Lower lobe of right lung (tissue), 2 donors: ENCODE results near the gene PNCK. TPM values are rescaled to one million over a fixed set of nuclear protein-coding genes. Genes with fewer than 3 reads are reported as not detected.

Experiments used
- ATAC-seq, 2 donors: fragments of 200-7000 bp; cut with Tn5 transposase; one replicate each; pipeline ENCODE4 v1.9.1; 2020 to 2022; ENCODE audit warnings: mild to moderate bottlenecking in 2 of 2, moderate library complexity in 2 of 2
- DNase-seq: peaks from one replicate; pipeline ENCODE4 v3.0.0-alpha.2; 2020
- H3K27ac ChIP-seq: fragments of 200-600 bp; one replicate; pipeline ENCODE4 v1.8.0; 2022
- H3K27me3 ChIP-seq: fragments of 200-600 bp; one replicate; pipeline ENCODE4 v1.8.0; 2022; ENCODE audit warnings: low read depth
- H3K36me3 ChIP-seq: fragments of 200-600 bp; one replicate; pipeline ENCODE4 v1.8.0; 2022; ENCODE audit warnings: mild to moderate bottlenecking
- H3K4me1 ChIP-seq: fragments of 200-600 bp; one replicate; pipeline ENCODE4 v1.8.0; 2022
- H3K4me3 ChIP-seq: fragments of 200-600 bp; one replicate; pipeline ENCODE4 v1.8.0; 2022; ENCODE audit warnings: mild to moderate bottlenecking
- H3K9me3 ChIP-seq: fragments of 200-600 bp; one replicate; pipeline ENCODE4 v1.8.0; 2022
- CTCF ChIP-seq: fragments of 200-600 bp; IDR thresholded peaks from one replicate; pipeline ENCODE4 v1.8.0; 2022; ENCODE audit warnings: antibody characterized with exemption, mild to moderate bottlenecking
- intact Hi-C: fragments of 100-400 bp; cut with DNase I; formaldehyde crosslinking; loops from one replicate; pipeline ENCODE4 v1.11.0; 2022
- total RNA-seq: library from RNA; stranded (reverse); fragmentation: NEBNext Ultra II Directional; extraction: Animal tissue kit (Norgen Biotek cat#: 25700); gene quantifications from one replicate; pipeline ENCODE4 v1.2.1, GENCODE V29; 2021
- donor health status: DM: no; HTN: yes; CAD: no; lungs with severe emphysema.

PNCK gene
- total RNA-seq, 1 donor from 2014 or later: not detected

GRCh38 chrX:153667281-153667955 lies 6.2 kb downstream of the PNCK start:
- no peak for DNase-seq
- no peak for TF ChIP-seq CTCF
- Histone ChIP-seq H3K9me3 (no peaks in the 10 kb centered on the region), H3K36me3 (no peaks in the 10 kb centered on the region), H3K27ac (no peak overlapping the region), H3K4me1 (no peaks in the 10 kb centered on the region), H3K4me3 (no peak overlapping the region), H3K27me3 (no peaks in the 10 kb centered on the region)
- ATAC-seq: no peak
- intact Hi-C loops: no loop called here

- Histone ChIP-seq H3K4me3 (no peak overlapping the region), H3K36me3 (no peaks in the 10 kb centered on the region), H3K27me3 (peaks cover 3% of the 10 kb centered on the region), H3K27ac (no peak overlapping the region), H3K4me1 (no peaks in the 10 kb centered on the region), H3K9me3 (no peaks in the 10 kb centered on the region)
- no peak for TF ChIP-seq CTCF
- intact Hi-C loops: no loop called here
- DNase-seq (no peak), ATAC-seq (no peak)
These were observed 7.8 kb downstream of the PNCK start for GRCh38 chrX:153665726-153666306.

GRCh38 chrX:153662266-153662665 lies 11.3 kb downstream of the PNCK start:
- Histone ChIP-seq H3K4me1 (no peaks in the 10 kb centered on the region), H3K36me3 (no peaks in the 10 kb centered on the region), H3K27me3 (peaks cover 3% of the 10 kb centered on the region), H3K4me3 (no peak overlapping the region), H3K27ac (no peak overlapping the region), H3K9me3 (no peaks in the 10 kb centered on the region)
- intact Hi-C loops: no loop called here
- peak; percentile 42 for TF ChIP-seq CTCF
- peak; percentile 65 for DNase-seq
- no peak for ATAC-seq

- Histone ChIP-seq H3K27ac (no peak overlapping the region), H3K36me3 (no peaks in the 10 kb centered on the region), H3K9me3 (no peaks in the 10 kb centered on the region), H3K4me3 (no peak overlapping the region), H3K27me3 (peaks cover 3% of the 10 kb centered on the region), H3K4me1 (no peaks in the 10 kb centered on the region)
- no peak for TF ChIP-seq CTCF
- no peak for DNase-seq
- intact Hi-C loops: no loop called here
- ATAC-seq: no peak
These were observed 14.3 kb downstream of the PNCK start for GRCh38 chrX:153659268-153659667.

- no peaks in the 10 kb centered on the region for H3K36me3 ChIP-seq
- DNase-seq: no peak
- no peak for TF ChIP-seq CTCF
- intact Hi-C loops: no loop called here
- H3K9me3 ChIP-seq: no peaks in the 10 kb centered on the region
- no peak for ATAC-seq
- H3K4me3 ChIP-seq: no peak overlapping the region
- no peak overlapping the region for H3K27ac ChIP-seq
- H3K27me3 ChIP-seq: peaks cover 3% of the 10 kb centered on the region
- no peaks in the 10 kb centered on the region for H3K4me1 ChIP-seq
These were observed 16.5 kb downstream of the PNCK start for GRCh38 chrX:153657161-153657560.
